Activated T-helper 9 cell treated with anti-CD3 and anti-CD28 coated beads, Interleukin-2, amount 50 U/mL, for 16 hours (primary cell): ENCODE measurements around the gene C19orf81.
A peak's percentile ranks its signal among the peaks of the same experiment; 100 is the strongest.
"Not testable (repeated sequence)": the region's sequence is repeated elsewhere in the genome, so short reads cannot be mapped to it uniquely, and the experiment has no call there.

ENCODE experiments used
- DNase-seq: peaks from one replicate; pipeline ENCODE4 v3.0.0-alpha.2; 2020; ENCODE audit warnings: low read depth

The C19orf81 gene

DNA sequence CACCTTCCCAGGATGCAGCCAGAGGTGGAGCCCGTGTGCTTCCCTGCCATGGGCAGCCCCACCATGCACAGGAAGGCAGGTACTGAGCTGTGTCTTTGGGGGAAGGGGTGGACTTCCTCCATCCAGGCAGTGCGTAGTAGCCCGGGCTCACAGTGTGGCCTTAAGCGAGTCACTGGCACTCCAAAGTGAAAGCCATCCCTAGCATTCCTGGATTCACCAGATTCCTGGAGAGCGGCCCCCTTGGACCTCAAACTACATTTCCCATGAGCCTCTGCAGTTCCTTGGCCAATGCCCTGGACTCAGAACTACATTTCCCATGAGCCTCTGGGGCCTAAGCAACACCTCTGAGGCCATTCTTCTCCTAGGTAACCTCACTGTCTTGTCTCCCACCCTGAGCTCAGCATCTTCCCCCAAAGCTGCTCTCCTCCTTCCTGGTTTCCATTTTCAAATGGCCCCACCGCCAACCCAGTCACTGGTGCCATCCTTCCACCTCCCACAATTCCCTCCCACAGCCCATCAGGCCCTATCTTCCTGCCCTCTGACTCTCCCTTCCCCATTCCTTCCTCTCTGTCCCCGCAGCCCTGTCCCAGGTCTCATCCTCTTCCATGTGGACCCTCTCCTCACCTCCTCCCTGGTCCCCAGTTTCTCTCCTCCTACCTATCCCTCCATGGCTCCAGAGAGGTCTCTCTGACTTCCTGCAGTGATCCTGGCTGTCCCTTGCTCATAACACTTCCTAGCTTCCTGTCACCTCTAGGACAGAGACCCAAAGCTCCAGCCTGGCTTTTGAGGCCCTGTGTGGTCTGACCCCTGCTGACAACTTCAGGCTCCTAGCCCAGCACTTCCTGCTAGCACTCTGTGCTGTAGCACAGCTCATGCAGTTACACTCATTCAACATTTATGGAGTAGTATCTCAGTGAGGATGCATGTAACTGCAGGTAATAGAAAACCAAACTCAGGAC lies at the start of gene C19orf81:
C19orf81 (plus strand) TSS at position 13 of the 959 bp plus-strand sequence; CDS start at position 13, 0 bp downstream.
- DNase-seq, result no peak

DNA sequence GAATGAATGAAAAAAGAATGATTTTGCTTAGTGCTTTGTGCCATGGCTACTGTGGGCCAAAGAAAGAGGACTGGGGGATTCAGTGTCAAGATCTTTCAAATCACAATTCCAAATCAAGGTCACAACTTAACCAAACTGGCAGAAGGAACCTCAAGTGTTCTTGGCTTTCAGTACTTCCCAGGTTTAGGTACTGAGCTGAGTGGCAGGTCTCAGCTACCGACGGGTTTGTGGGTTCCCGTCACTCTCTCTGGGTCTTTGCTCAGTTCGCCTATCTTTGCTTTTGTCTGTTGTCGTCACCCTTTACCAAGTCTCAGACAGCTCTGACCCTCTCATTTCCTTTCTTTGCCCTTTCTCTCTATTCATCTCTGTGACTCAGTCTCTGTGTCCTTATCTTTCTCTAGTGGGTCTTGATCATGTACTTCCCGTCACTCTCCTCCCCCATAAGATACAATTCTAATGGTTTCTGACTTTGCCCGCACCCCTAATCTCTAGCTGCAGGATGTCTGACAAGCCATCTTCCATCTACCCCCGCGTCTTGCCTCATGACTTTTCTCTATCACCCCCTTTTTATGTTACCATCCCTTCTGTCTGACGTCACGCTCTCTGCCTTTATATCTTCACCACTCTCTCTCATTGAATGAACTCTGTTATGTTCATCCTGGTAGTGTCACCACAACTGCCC lies 47.7 kb upstream of the C19orf81 start:
- DNase-seq, result no peak

- DNase-seq, result no peak
Measured at GRCh38 chr19:50602089-50602422, 47.2 kb upstream of the C19orf81 start.

GRCh38 chr19:50602496-50602895 lies 46.7 kb upstream of the C19orf81 start:
- DNase-seq, result no peak

DNA sequence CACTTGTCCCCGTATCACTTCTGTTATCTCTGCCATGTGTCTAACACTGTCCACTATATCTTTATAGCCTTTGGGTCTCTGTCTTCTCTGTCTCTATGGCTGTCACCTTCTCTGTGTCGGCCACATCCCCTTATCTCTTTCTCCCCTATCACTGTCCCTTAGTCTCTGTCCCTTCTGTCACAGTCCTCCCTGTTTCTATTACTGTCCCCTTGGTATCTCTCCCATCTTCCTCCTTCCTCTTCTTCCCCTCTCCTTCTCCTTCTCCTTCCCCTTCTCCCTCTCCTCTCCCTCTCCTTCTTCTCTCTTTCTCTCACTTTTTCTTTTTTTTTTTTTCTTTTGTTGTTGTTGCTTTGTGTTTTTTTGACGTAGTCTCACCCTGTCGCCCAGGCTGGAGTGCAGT lies 46.3 kb upstream of the C19orf81 start:
- no peak for DNase-seq

- not testable (repeated sequence) for DNase-seq
Measured at GRCh38 chr19:50604264-50605073, 44.8 kb upstream of the C19orf81 start.

GRCh38 chr19:50606059-50606836 lies 43.0 kb upstream of the C19orf81 start:
- not testable (repeated sequence) for DNase-seq

GRCh38 chr19:50607388-50607787 lies 41.9 kb upstream of the C19orf81 start:
- DNase-seq, result no peak

- DNase-seq, result peak; percentile 27
Measured at GRCh38 chr19:50607874-50608785, 41.1 kb upstream of the C19orf81 start.

- DNase-seq, result not testable (repeated sequence)
Measured at GRCh38 chr19:50612504-50613404, 36.5 kb upstream of the C19orf81 start.

DNA sequence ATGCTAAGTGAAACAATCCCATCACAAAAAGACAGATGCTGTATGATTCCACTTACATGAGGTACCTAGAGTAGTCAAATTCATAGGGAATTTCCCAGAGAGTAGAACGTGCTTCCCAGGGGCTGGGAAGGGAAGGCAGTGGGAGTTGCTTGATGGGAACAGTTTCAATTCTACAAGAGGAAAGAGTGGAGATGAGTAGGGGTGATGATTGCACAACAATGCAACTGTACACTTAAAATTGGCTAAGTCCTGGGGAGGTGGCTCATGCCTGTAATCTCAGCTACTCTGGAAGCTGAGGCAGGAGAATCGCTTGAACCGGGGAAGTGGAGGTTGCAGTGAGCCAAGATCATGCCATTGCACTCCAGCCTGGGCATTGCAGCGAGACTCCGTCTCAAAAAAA lies 30.9 kb upstream of the C19orf81 start:
- DNase-seq, result not testable (repeated sequence)

DNA sequence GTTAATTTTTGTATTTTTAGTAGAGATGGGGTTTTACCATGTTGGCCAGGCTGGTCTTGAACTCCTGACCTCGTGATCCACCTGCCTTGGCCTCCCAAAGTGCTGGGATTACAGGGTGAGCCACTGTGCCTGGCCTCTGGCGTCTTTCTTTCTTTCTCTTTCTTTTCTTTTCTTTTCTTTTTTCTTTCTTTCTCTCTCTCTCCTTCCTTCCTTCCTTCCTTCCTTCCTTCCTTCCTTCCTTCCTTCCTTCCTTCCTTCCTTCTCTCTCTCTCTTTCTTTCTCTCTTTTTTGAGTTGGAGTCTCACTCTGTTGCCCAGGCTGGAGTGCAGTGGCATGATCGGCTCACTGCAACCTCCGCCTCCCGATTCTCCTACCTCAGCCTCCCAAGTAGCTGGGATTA lies 30.1 kb upstream of the C19orf81 start:
- not testable (repeated sequence) for DNase-seq

GRCh38 chr19:50620394-50620906 lies 28.8 kb upstream of the C19orf81 start:
- not testable (repeated sequence) for DNase-seq

DNA sequence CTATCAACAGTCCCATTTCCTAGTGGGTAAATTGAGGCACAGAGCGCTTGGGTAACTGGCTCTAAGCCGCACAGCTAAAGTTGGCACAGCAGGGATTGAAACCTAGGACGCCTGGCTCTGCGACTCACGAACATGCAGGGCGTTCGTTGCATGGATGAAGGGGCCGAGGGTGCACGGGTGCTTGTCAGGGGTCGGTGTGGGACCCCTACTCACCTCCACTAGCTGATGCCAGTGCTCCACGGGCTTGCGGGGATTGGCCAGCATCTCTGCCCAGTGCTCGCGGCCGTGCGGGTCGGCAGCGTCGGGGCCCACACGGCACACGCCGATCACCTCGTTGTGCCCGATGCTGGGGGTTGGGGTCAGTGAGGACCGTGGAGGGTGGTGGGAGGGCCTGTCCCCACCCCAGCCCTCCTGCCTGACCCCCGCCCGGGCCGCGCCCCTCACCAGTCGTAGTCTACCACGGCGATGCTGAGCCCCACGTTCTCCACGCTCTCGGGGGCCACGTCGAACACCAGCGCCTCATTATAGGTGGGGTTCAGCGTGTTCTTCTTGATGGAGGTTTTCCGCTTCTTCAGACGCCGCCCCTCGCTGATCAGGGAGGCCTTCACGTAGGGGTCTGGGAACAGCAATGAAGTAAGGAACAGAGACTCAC lies 24.2 kb upstream of the C19orf81 start:
- DNase-seq, result no peak

DNA sequence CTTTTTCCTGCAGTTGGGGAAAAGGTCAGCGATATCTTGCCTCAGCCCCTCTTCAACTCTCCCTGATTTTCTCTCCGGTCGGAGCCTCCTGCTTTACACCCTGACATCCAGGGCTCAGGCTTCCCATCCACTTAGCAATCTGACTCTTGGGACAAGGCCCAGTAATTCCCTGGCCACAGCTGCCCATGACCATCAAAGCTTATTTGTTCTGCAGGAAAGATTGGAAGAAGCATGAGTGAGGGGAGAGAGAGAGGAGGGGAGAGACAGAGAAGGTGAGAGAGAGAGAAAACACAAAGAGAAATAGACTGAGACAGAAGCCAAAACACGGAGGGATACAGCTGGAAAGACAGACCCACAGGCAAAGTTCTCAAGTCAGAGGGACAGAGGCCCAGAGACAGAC lies 23.2 kb upstream of the C19orf81 start:
- no peak for DNase-seq

- DNase-seq, result no peak
Measured at GRCh38 chr19:50626795-50627194, 22.4 kb upstream of the C19orf81 start.

DNA sequence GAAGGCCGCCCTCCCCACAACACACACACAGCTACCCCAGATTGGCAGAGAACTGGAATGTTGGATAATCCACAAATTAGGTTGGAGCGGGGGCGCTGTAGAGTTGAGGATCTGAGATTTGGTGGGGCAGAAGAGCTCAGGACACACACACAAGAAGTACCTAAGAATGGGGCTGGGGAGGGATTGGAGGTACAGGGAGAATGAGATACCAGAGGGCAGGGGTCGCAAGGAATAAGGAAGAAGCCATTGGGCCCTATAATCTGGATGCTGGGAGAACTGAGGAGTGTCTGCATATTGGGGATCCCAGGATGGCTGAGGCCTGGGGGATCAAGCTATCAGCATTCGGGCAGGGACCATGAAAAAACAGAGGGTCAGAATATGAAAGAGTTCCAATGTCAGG lies 21.1 kb upstream of the C19orf81 start:
- DNase-seq, result no peak

- no peak for DNase-seq
Measured at GRCh38 chr19:50628551-50628950, 20.7 kb upstream of the C19orf81 start.

- no peak for DNase-seq
Measured at GRCh38 chr19:50629194-50629593, 20.1 kb upstream of the C19orf81 start.
